Peyer's patch (tissue), 4 donors: ENCODE data around the gene SLC25A17. TPM values are rescaled to one million over a fixed set of nuclear protein-coding genes. Genes with fewer than 3 reads are reported as not detected.

Source experiments
- DNase-seq, 3 donors: peaks; one replicate each; pipeline ENCODE4 v3.0.0-alpha.2; 2017 to 2019
- H3K27ac ChIP-seq, 4 donors: fragments of 200-600 bp; sonication (generic); one replicate each; pipeline ENCODE4 v1.5.1; 2016 to 2019
- H3K27me3 ChIP-seq, 2 donors: fragments of 200-600 bp; sonication (generic); one replicate each; pipeline ENCODE4 v1.5.1; 2019
- H3K36me3 ChIP-seq, 3 donors: fragments of 200-600 bp; sonication (generic); one replicate each; pipeline ENCODE4 v1.5.1; 2016 to 2019
- H3K4me1 ChIP-seq, 4 donors: fragments of 200-600 bp; sonication (generic); one replicate each; pipeline ENCODE4 v1.5.1; 2016 to 2019
- H3K4me3 ChIP-seq, 4 donors: fragments of 200-600 bp; sonication (generic); 1 replicate in 3 of 4; 2 replicates in 1 of 4; pipeline ENCODE4 v1.5.1; 2016 to 2019; ENCODE audit warnings: mild to moderate bottlenecking in 1 of 4
- H3K9me3 ChIP-seq, 4 donors: fragments of 200-600 bp; sonication (generic); one replicate each; pipeline ENCODE4 v1.5.1; 2016 to 2019; ENCODE audit warnings: mild to moderate bottlenecking in 1 of 4
- CTCF ChIP-seq, 6 experiments: fragments of 450-650 bp in 4 of 6; fragments of 200-600 bp in 2 of 6; sonication (generic) in 1 of 6; IDR thresholded peaks; one replicate each; pipeline ENCODE4 v1.5.1; 2017 to 2019; ENCODE audit warnings: antibody characterized with exemption in 6 of 6, mild to moderate bottlenecking in 3 of 6, moderate library complexity in 1 of 6
- POLR2A ChIP-seq, 2 donors: fragments of 450-650 bp; IDR thresholded peaks; one replicate each; pipeline ENCODE4 v1.5.1; 2017; ENCODE audit warnings: antibody characterized with exemption in 2 of 2, mild to moderate bottlenecking in 2 of 2, moderate library complexity in 2 of 2
- total RNA-seq, 4 donors: library from RNA; depleted of rRNA; stranded (reverse); fragments of >200 nt; gene quantifications; one replicate each; pipeline ENCODE4 v1.1.0, GENCODE V29; 2016

SLC25A17 gene
- total RNA-seq, 4 donors from 2014 or later, result 9.8 to 19.2 (median 13.9) TPM

GRCh38 chr22:40803321-40803720, 15.8 kb downstream of the SLC25A17 start:
- no peak for DNase-seq
- H3K4me3 ChIP-seq, result no peak overlapping the region
- no peaks in the 10 kb centered on the region for H3K27me3 ChIP-seq
- no peaks in the 10 kb centered on the region for H3K4me1 ChIP-seq
- no peaks in the 10 kb centered on the region for H3K36me3 ChIP-seq
- H3K9me3 ChIP-seq, result no peaks in the 10 kb centered on the region
- no peak overlapping the region for H3K27ac ChIP-seq
- TF ChIP-seq POLR2A (IDR thresholded peaks at IDR 0.05) (no peak), CTCF (IDR thresholded peaks at IDR 0.05) (no peak)

- H3K4me1 ChIP-seq, result no peaks in the 10 kb centered on the region
Measured at GRCh38 chr22:40799008-40799407, 20.1 kb downstream of the SLC25A17 start.

GRCh38 chr22:40797427-40797826, 21.7 kb downstream of the SLC25A17 start:
- Histone ChIP-seq H3K27ac (no peak overlapping the region), H3K27me3 (no peaks in the 10 kb centered on the region), H3K4me1 (no peaks in the 10 kb centered on the region), H3K36me3 (peaks cover 0 to 8% (median 0%) of the 10 kb centered on the region in 3 donors), H3K9me3 (no peaks in the 10 kb centered on the region), H3K4me3 (no peak overlapping the region)
- TF ChIP-seq CTCF (IDR thresholded peaks at IDR 0.05) (no peak), POLR2A (IDR thresholded peaks at IDR 0.05) (no peak)
- no peak for DNase-seq

More at GRCh38 chr22:40799008-40799407, 20.1 kb downstream of the SLC25A17 start:
- H3K36me3 ChIP-seq, result no peaks in the 10 kb centered on the region
- DNase-seq, result no peak
- no peak overlapping the region for H3K27ac ChIP-seq
- no peak for TF ChIP-seq CTCF (IDR thresholded peaks at IDR 0.05)
- no peak overlapping the region for H3K4me3 ChIP-seq
- H3K27me3 ChIP-seq, result no peaks in the 10 kb centered on the region
- no peaks in the 10 kb centered on the region for H3K9me3 ChIP-seq

GRCh38 chr22:40792451-40792850, 26.7 kb downstream of the SLC25A17 start:
- no peak overlapping the region for H3K4me3 ChIP-seq
- H3K27ac ChIP-seq, result no peak overlapping the region
- peaks cover 0 to 12% (median 0%) of the 10 kb centered on the region in 3 donors for H3K36me3 ChIP-seq
- no peaks in the 10 kb centered on the region for H3K27me3 ChIP-seq
- no peak for DNase-seq
- H3K9me3 ChIP-seq, result no peaks in the 10 kb centered on the region
- TF ChIP-seq CTCF (IDR thresholded peaks at IDR 0.05), result no peak
- no peak for TF ChIP-seq POLR2A (IDR thresholded peaks at IDR 0.05)
- peaks cover 0 to 4% (median 0%) of the 10 kb centered on the region in 4 donors for H3K4me1 ChIP-seq

- no peak for TF ChIP-seq CTCF (IDR thresholded peaks at IDR 0.05)
- TF ChIP-seq POLR2A (IDR thresholded peaks at IDR 0.05), result no peak
- DNase-seq, result no peak
- H3K27ac ChIP-seq, result no peak overlapping the region
Measured at GRCh38 chr22:40791241-40791640, 27.9 kb downstream of the SLC25A17 start.

GRCh38 chr22:40789131-40789530, 30.0 kb downstream of the SLC25A17 start:
- Histone ChIP-seq H3K4me3 (no peak overlapping the region), H3K9me3 (no peaks in the 10 kb centered on the region), H3K27ac (no peak overlapping the region), H3K27me3 (no peaks in the 10 kb centered on the region), H3K36me3 (peaks cover 0 to 12% (median 0%) of the 10 kb centered on the region in 3 donors), H3K4me1 (peaks cover 0 to 4% (median 0%) of the 10 kb centered on the region in 4 donors)
- TF ChIP-seq POLR2A (IDR thresholded peaks at IDR 0.05) (no peak), CTCF (IDR thresholded peaks at IDR 0.05) (no peak)
- no peak for DNase-seq

More at GRCh38 chr22:40791241-40791640, 27.9 kb downstream of the SLC25A17 start:
- H3K4me1 ChIP-seq, result peaks cover 0 to 4% (median 0%) of the 10 kb centered on the region in 4 donors
- peaks cover 0 to 12% (median 0%) of the 10 kb centered on the region in 3 donors for H3K36me3 ChIP-seq
- H3K27me3 ChIP-seq, result no peaks in the 10 kb centered on the region
- H3K9me3 ChIP-seq, result no peaks in the 10 kb centered on the region
- no peak overlapping the region for H3K4me3 ChIP-seq
